ENCODE results near the gene NAA10. TPM values are rescaled to one million over a fixed set of nuclear protein-coding genes. Genes with fewer than 3 reads are reported as not detected.

Gene NAA10
- polyA plus RNA-seq, 1 donor from 2014 or later: 91.4 TPM

GRCh38 chrX:153947009-153947769 lies 12.4 kb upstream of the NAA10 start:
- Mint-ChIP-seq H3K27me3 (peaks cover 1% of the 10 kb centered on the region), H3K4me3 (peak overlapping the region in 2 of 4 donors; percentile 43 to 63), H3K4me1 (peaks cover 4 to 10% (median 6%) of the 10 kb centered on the region in 3 donors), H3K9me3 (no peaks in the 10 kb centered on the region), H3K27ac (peak overlapping the region in 2 of 3 donors; percentile 75 to 90), H3K36me3 (peaks cover 2% of the 10 kb centered on the region)

GRCh38 chrX:153945956-153946943 lies 11.4 kb upstream of the NAA10 start:
- Mint-ChIP-seq H3K4me3 (no peak overlapping the region), H3K27me3 (peaks cover 1% of the 10 kb centered on the region), H3K27ac (peak overlapping the region in 1 of 3 donors; percentile 14), H3K4me1 (peaks cover 4 to 11% (median 6%) of the 10 kb centered on the region in 3 donors), H3K36me3 (peaks cover 3% of the 10 kb centered on the region), H3K9me3 (no peaks in the 10 kb centered on the region)

- H3K27me3 Mint-ChIP-seq: peaks cover 3% of the 10 kb centered on the region
- peaks cover 5% of the 10 kb centered on the region for H3K36me3 Mint-ChIP-seq
- no peaks in the 10 kb centered on the region for H3K9me3 Mint-ChIP-seq
- H3K4me3 Mint-ChIP-seq: peak overlapping the region in 2 of 4 donors; percentile 77 to 89
- H3K27ac Mint-ChIP-seq: peak overlapping the region in 2 of 3 donors; percentile 7 to 98
- peaks cover 6 to 13% (median 6%) of the 10 kb centered on the region in 3 donors for H3K4me1 Mint-ChIP-seq
Measured at GRCh38 chrX:153944800-153945150, 9.9 kb upstream of the NAA10 start.

GRCh38 chrX:153944140-153944799 lies 9.4 kb upstream of the NAA10 start, which contains the start of gene RENBP:
Gene RENBP (minus strand): TSS chrX:153944643. CDS start chrX:153944610, 33 bp downstream.
- H3K9me3 Mint-ChIP-seq: no peaks in the 10 kb centered on the region
- peak within 1 kb of the TSS in 3 of 4 donors; percentile 77 to 92 (median 89) for H3K4me3 Mint-ChIP-seq
- peaks cover 6 to 13% (median 6%) of the 10 kb centered on the region in 3 donors for H3K4me1 Mint-ChIP-seq
- peak within 1 kb of the TSS; percentile 14 to 98 (median 89) for H3K27ac Mint-ChIP-seq
- peaks cover 5% of the 10 kb centered on the region for H3K36me3 Mint-ChIP-seq
- H3K27me3 Mint-ChIP-seq: peaks cover 3% of the 10 kb centered on the region

- Mint-ChIP-seq H3K27ac (peak overlapping the region in 1 of 3 donors; percentile 36), H3K36me3 (peaks cover 3% of the 10 kb centered on the region), H3K27me3 (peaks cover 3% of the 10 kb centered on the region), H3K9me3 (no peaks in the 10 kb centered on the region), H3K4me1 (peaks cover 0 to 14% (median 6%) of the 10 kb centered on the region in 3 donors), H3K4me3 (peak overlapping the region in 2 of 4 donors; percentile 23 to 31)
Measured at GRCh38 chrX:153941336-153942252, 6.8 kb upstream of the NAA10 start.

GRCh38 chrX:153939573-153939972 lies 4.7 kb upstream of the NAA10 start:
- no peaks in the 10 kb centered on the region for H3K9me3 Mint-ChIP-seq
- peaks cover 3% of the 10 kb centered on the region for H3K27me3 Mint-ChIP-seq
- peaks cover 0 to 12% (median 9%) of the 10 kb centered on the region in 3 donors for H3K4me1 Mint-ChIP-seq
- H3K27ac Mint-ChIP-seq: no peak overlapping the region
- peaks cover 3% of the 10 kb centered on the region for H3K36me3 Mint-ChIP-seq
- H3K4me3 Mint-ChIP-seq: no peak overlapping the region

GRCh38 chrX:153938226-153938786 lies 3.5 kb upstream of the NAA10 start:
- Mint-ChIP-seq H3K9me3 (no peaks in the 10 kb centered on the region), H3K27ac (no peak overlapping the region), H3K36me3 (peaks cover 3% of the 10 kb centered on the region), H3K4me1 (peaks cover 8 to 17% (median 17%) of the 10 kb centered on the region in 3 donors), H3K27me3 (peaks cover 2% of the 10 kb centered on the region), H3K4me3 (peak overlapping the region in 2 of 4 donors; percentile 14 to 43)

GRCh38 chrX:153937056-153937455 lies 2.2 kb upstream of the NAA10 start:
- Mint-ChIP-seq H3K36me3 (peaks cover 3% of the 10 kb centered on the region), H3K9me3 (no peaks in the 10 kb centered on the region), H3K4me1 (peaks cover 8 to 19% (median 17%) of the 10 kb centered on the region in 3 donors), H3K4me3 (peak overlapping the region in 1 of 4 donors; percentile 42), H3K27me3 (peaks cover 2% of the 10 kb centered on the region), H3K27ac (no peak overlapping the region)

- H3K36me3 Mint-ChIP-seq: peaks cover 3% of the 10 kb centered on the region
- peak overlapping the region; percentile 39 to 49 (median 46) for H3K27ac Mint-ChIP-seq
- peaks cover 2% of the 10 kb centered on the region for H3K27me3 Mint-ChIP-seq
- peaks cover 8 to 20% (median 14%) of the 10 kb centered on the region in 3 donors for H3K4me1 Mint-ChIP-seq
- H3K9me3 Mint-ChIP-seq: no peaks in the 10 kb centered on the region
- H3K4me3 Mint-ChIP-seq: peak overlapping the region; percentile 74 to 86 (median 80)
Measured at GRCh38 chrX:153935326-153935851, 552 bp upstream of the NAA10 start.

GRCh38 chrX:153934148-153934761 lies 582 bp downstream of the NAA10 start:
- peak overlapping the region; percentile 80 to 93 (median 82) for H3K27ac Mint-ChIP-seq
- H3K27me3 Mint-ChIP-seq: no peaks in the 10 kb centered on the region
- no peaks in the 10 kb centered on the region for H3K9me3 Mint-ChIP-seq
- H3K36me3 Mint-ChIP-seq: peaks cover 3% of the 10 kb centered on the region
- peak overlapping the region; percentile 87 to 94 (median 91) for H3K4me3 Mint-ChIP-seq
- peaks cover 8 to 22% (median 15%) of the 10 kb centered on the region in 3 donors for H3K4me1 Mint-ChIP-seq

GRCh38 chrX:153933748-153934147 lies 1.1 kb downstream of the NAA10 start:
- Mint-ChIP-seq H3K9me3 (no peaks in the 10 kb centered on the region), H3K36me3 (peaks cover 3% of the 10 kb centered on the region), H3K27me3 (no peaks in the 10 kb centered on the region), H3K4me1 (peaks cover 8 to 26% (median 18%) of the 10 kb centered on the region in 3 donors), H3K4me3 (peak overlapping the region; percentile 87 to 94 (median 91)), H3K27ac (peak overlapping the region; percentile 80 to 93 (median 82))

- Mint-ChIP-seq H3K4me1 (peaks cover 13 to 25% (median 17%) of the 10 kb centered on the region in 3 donors), H3K27me3 (no peaks in the 10 kb centered on the region), H3K36me3 (peaks cover 3% of the 10 kb centered on the region), H3K4me3 (peak overlapping the region in 3 of 4 donors; percentile 2 to 91 (median 12)), H3K9me3 (no peaks in the 10 kb centered on the region), H3K27ac (peak overlapping the region in 2 of 3 donors; percentile 27 to 93)
Measured at GRCh38 chrX:153932220-153932915, 2.5 kb downstream of the NAA10 start.
